Measurements from ENCODE around the gene DPP4. TPM values are rescaled to one million over a fixed set of nuclear protein-coding genes. Genes with fewer than 3 reads are reported as not detected.
"Not testable (repeated sequence)": the region's sequence is repeated elsewhere in the genome, so short reads cannot be mapped to it uniquely, and the experiment has no call there.

The DPP4 gene
- polyA plus RNA-seq, 3 donors from 2014 or later: 2.5 to 6.0 (median 4.3) TPM

DNA sequence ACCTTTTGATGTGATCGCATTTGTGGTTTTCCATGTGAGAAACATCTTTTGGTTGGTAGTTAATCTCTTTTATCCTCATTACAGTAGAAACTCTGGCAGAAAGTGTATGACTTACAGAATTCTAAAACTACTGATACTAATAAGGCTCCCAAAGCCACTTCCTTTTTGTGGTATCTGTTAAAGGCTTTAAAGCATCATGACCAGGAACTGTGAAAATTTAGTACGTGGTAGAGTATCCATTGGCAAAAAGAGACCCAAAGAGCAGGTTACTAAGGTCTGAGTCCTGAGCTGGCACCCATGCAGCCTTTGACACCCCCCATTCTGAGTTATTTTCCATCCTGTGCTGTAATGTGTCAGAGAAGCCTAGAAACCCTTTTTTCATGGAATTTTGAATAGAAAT lies 94.5 kb downstream of the DPP4 start:
- no peak overlapping the region for H3K27ac Mint-ChIP-seq
- H3K4me1 Mint-ChIP-seq: peaks cover 4 to 9% of the 10 kb centered on the region in 2 donors
- H3K4me3 Mint-ChIP-seq: peak overlapping the region in 1 of 5 donors; percentile 9
- peaks cover 0 to 2% (median 0%) of the 10 kb centered on the region in 6 donors for H3K9me3 Mint-ChIP-seq
- DNase-seq: no peak
- peaks cover 0 to 2% (median 1%) of the 10 kb centered on the region in 3 donors for H3K27me3 Mint-ChIP-seq (ENCODE audit: low read depth in 3 of 3)
- peaks cover 0 to 5% (median 3%) of the 10 kb centered on the region in 3 donors for H3K36me3 Mint-ChIP-seq

DNA sequence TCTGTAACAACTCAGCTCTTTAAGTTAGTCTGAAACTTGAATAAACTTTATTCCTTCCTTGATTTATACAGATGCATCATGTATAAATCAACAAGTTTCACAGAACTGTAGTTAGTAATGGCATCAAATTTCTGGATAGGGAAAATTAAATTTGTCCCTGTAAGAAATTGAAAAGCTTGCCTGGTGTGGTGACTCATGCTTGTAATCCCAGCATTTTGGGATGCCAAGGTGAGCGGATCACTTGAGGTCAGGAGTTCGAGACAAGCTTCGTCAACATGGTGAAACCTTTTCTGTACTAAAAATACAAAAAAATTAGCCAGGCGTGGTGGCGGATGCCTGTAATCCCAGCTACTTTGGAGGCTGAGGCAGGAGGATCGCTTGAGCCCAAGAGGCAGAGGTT lies 96.1 kb downstream of the DPP4 start:
- H3K36me3 Mint-ChIP-seq; H3K4me1 Mint-ChIP-seq; DNase-seq; H3K27me3 Mint-ChIP-seq (ENCODE audit: low read depth in 3 of 3); H3K9me3 Mint-ChIP-seq; H3K4me3 Mint-ChIP-seq; H3K27ac Mint-ChIP-seq: not testable (repeated sequence)

GRCh38 chr2:161976917-161977316 lies 97.1 kb downstream of the DPP4 start:
- Mint-ChIP-seq H3K4me3 (no peak overlapping the region), H3K9me3 (peaks cover 0 to 2% (median 0%) of the 10 kb centered on the region in 6 donors), H3K27ac (no peak overlapping the region), H3K4me1 (peaks cover 4 to 9% of the 10 kb centered on the region in 2 donors), H3K27me3 (ENCODE audit: low read depth in 3 of 3) (peaks cover 0 to 2% (median 0%) of the 10 kb centered on the region in 3 donors), H3K36me3 (peaks cover 0 to 5% (median 3%) of the 10 kb centered on the region in 3 donors)
- no peak for DNase-seq

DNA sequence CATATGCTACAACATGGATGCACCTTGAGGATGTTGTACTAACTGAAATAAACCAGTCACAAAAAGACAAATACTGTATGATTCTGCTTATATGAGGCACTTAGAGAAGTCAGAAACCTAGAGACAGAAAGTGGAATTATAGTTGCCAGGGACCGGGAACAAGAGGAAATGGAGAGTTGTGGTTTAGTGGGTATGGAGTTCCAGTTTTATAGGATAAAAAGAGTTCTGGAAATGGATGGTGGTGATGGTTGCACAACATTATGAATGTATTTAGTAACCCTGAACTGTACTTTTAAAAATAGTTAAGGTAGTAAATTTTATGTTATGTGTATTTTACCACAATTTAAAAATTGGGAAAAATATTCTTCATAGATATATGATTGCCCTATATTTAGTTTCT lies 97.7 kb downstream of the DPP4 start:
- Mint-ChIP-seq H3K36me3 (peaks cover 0 to 4% (median 3%) of the 10 kb centered on the region in 3 donors), H3K4me1 (peaks cover 4 to 9% of the 10 kb centered on the region in 2 donors), H3K4me3 (no peak overlapping the region), H3K9me3 (peaks cover 0 to 2% (median 0%) of the 10 kb centered on the region in 6 donors), H3K27ac (no peak overlapping the region), H3K27me3 (ENCODE audit: low read depth in 3 of 3) (peaks cover 0 to 2% (median 0%) of the 10 kb centered on the region in 3 donors)
- no peak for DNase-seq

GRCh38 chr2:161975813-161976160 lies 98.2 kb downstream of the DPP4 start:
- DNase-seq: no peak
- Mint-ChIP-seq H3K27ac (no peak overlapping the region), H3K27me3 (ENCODE audit: low read depth in 3 of 3) (peaks cover 0 to 2% (median 0%) of the 10 kb centered on the region in 3 donors), H3K4me3 (no peak overlapping the region), H3K9me3 (peaks cover 0 to 2% (median 0%) of the 10 kb centered on the region in 6 donors), H3K36me3 (peaks cover 0 to 3% (median 3%) of the 10 kb centered on the region in 3 donors), H3K4me1 (peaks cover 4 to 9% of the 10 kb centered on the region in 2 donors)

DNA sequence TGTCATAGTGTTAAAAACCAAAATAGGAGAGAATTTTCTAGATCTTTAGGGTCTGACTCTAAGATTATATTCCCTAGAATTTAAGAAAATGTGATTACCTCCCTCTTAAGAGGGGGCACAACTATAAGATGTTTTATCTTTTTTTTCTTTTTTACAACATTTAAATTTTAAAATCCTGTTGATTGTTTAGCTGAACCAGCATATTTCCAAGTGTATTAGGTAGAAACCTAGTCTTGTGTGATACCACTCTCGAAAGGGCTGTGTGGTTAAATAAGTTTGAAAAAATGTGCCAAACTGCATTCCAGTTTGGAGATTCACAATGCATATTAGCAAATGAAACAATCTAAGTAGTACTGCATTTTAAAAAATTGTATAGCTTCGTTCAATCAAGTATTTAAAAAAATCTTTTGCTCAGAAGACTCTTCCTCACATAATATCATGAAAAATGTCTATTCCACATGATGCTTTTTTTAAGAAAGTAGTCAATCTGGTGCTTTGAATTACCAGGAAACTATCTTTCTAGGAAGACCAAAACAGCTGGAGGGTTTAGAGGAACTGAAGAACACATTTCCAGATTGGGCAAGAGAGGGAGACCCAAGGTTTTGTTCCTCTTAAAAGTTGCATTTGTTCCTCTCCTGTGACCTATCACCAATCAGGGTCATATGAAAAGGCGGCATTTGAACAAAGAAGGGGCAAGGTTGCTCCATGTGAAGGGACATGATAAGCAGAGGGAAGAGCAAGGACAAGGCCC lies 98.8 kb downstream of the DPP4 start:
- Mint-ChIP-seq H3K27ac (no peak overlapping the region), H3K4me3 (no peak overlapping the region), H3K9me3 (peaks cover 0 to 2% (median 0%) of the 10 kb centered on the region in 6 donors), H3K4me1 (peaks cover 4 to 9% of the 10 kb centered on the region in 2 donors), H3K27me3 (ENCODE audit: low read depth in 3 of 3) (peaks cover 0 to 2% (median 0%) of the 10 kb centered on the region in 3 donors), H3K36me3 (peaks cover 0 to 3% (median 3%) of the 10 kb centered on the region in 3 donors)
- no peak for DNase-seq

DNA sequence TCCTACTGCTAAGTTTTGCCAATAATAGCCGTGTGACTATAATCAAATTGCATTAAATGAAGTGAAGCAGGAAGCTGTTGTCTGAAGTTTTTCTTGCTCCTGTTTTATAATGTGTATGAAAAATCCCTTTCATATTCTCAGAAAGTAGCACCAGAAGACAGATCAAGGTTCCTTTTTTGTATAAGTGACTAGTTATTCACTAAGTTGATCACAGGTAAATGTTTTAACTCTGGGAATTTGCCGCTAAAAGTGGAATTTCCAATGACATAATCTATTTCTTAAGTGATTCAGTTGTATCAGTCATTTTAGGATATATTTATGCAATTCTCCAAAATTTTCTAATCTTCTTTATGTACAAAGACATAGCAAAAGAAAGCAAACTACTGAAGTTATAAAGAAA lies 99.6 kb downstream of the DPP4 start:
- Mint-ChIP-seq H3K4me3 (no peak overlapping the region), H3K9me3 (no peaks in the 10 kb centered on the region), H3K27ac (no peak overlapping the region), H3K36me3 (peaks cover 0 to 3% (median 3%) of the 10 kb centered on the region in 3 donors), H3K4me1 (peaks cover 3 to 4% of the 10 kb centered on the region in 2 donors), H3K27me3 (ENCODE audit: low read depth in 3 of 3) (peaks cover 0 to 2% (median 0%) of the 10 kb centered on the region in 3 donors)
- DNase-seq: no peak

DNA sequence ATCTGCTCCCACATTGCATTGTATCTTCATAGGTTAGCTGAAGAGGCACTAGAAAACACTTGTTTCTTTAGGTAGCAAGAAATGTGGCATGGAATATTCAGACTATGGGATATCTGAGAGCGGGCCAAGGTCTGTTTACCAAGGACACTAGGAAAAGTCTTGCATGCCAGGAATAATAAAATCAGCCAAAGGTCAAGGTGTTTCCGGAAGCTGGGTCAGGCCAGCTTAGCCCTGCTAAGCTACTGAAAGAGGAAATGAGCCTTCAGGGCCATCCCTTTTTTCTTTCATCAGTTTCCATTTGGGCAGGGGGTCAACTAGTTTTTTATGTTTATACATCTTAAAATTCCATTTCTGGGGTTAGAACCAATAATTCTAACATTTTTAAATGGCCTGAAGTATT lies 101.1 kb downstream of the DPP4 start:
- H3K4me3 Mint-ChIP-seq: no peak overlapping the region
- no peak for DNase-seq
- H3K27ac Mint-ChIP-seq: no peak overlapping the region
- peaks cover 0 to 3% (median 3%) of the 10 kb centered on the region in 3 donors for H3K36me3 Mint-ChIP-seq
- H3K9me3 Mint-ChIP-seq: no peaks in the 10 kb centered on the region
- H3K27me3 Mint-ChIP-seq (ENCODE audit: low read depth in 3 of 3): peaks cover 0 to 2% (median under 1%) of the 10 kb centered on the region in 3 donors
- no peaks in the 10 kb centered on the region for H3K4me1 Mint-ChIP-seq

DNA sequence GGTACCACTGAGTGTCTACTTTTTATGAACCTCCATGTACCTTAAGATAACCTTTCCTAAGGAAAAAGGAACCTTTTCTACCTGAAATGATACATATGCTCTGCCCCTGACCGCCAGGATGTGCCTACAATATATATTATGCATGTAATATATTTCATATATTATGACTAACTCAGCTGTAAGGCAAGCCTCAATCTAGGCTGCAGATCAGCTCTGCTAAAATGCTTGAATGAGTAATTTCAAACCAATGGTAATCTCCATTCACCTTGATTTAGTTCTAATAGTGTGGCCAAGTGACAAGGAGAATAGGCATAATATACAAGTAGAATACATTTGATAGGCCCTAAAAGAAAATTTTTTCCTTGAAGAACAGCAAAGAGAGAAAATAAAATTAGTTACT lies 101.8 kb downstream of the DPP4 start:
- Mint-ChIP-seq H3K36me3 (peaks cover 0 to 3% (median 3%) of the 10 kb centered on the region in 3 donors), H3K27me3 (ENCODE audit: low read depth in 3 of 3) (peaks cover 0 to 2% (median 2%) of the 10 kb centered on the region in 3 donors), H3K9me3 (no peaks in the 10 kb centered on the region), H3K27ac (no peak overlapping the region), H3K4me1 (no peaks in the 10 kb centered on the region), H3K4me3 (no peak overlapping the region)
- DNase-seq: no peak

DNA sequence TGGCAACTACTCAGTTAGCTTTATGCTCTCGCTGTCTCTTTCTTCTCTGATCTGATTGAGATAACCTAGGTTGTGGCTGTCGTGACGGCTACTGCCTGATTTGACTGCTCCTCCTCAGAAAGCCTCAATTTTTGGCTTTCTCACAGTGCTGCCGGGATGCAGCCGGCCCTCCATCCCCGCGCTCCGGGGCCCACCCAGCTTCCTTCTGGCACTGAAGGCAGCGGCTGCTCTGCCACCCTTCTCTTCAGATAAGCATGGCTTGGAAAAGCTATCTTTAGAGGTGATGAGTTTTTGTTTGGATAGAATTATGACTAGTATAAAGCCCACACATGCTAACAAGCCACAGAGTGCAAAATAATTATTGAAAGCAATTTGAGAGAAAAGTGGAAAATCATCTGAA lies 102.5 kb downstream of the DPP4 start:
- H3K27me3 Mint-ChIP-seq (ENCODE audit: low read depth in 3 of 3): peaks cover 0 to 2% (median 2%) of the 10 kb centered on the region in 3 donors
- no peak overlapping the region for H3K27ac Mint-ChIP-seq
- peaks cover 0 to 3% (median 3%) of the 10 kb centered on the region in 3 donors for H3K36me3 Mint-ChIP-seq
- H3K4me1 Mint-ChIP-seq: no peaks in the 10 kb centered on the region
- DNase-seq: no peak
- H3K4me3 Mint-ChIP-seq: no peak overlapping the region
- H3K9me3 Mint-ChIP-seq: no peaks in the 10 kb centered on the region

- peaks cover 0 to 2% (median 0%) of the 10 kb centered on the region in 3 donors for H3K27me3 Mint-ChIP-seq (ENCODE audit: low read depth in 3 of 3)
- no peaks in the 10 kb centered on the region for H3K4me1 Mint-ChIP-seq
- H3K36me3 Mint-ChIP-seq: peaks cover 0 to 3% (median 0%) of the 10 kb centered on the region in 3 donors
- no peak for DNase-seq
- no peak overlapping the region for H3K4me3 Mint-ChIP-seq
- no peaks in the 10 kb centered on the region for H3K9me3 Mint-ChIP-seq
- H3K27ac Mint-ChIP-seq: no peak overlapping the region
These were observed 104.9 kb downstream of the DPP4 start for GRCh38 chr2:161969159-161969558.

DNA sequence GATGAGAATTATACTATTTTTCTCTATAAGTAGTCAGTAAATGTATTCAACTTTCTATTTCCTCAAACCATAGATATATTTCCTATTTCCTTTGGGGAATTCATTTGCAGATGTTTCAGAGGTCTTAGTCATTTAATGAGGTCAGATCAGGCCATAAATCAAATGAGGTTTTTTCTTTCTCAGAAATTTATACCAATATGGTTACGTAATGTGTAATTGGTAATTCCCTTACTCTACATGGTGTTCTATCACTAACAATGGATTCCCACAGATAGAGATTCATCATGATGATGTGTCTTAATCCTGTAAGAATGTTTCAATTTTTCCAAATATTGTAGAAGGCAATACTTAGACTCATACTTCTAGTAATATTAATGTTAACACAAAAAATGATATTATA lies 108.0 kb downstream of the DPP4 start:
- Mint-ChIP-seq H3K4me1 (no peaks in the 10 kb centered on the region), H3K36me3 (no peaks in the 10 kb centered on the region), H3K27me3 (ENCODE audit: low read depth in 3 of 3) (peaks cover 0 to 2% (median 0%) of the 10 kb centered on the region in 3 donors), H3K4me3 (no peak overlapping the region), H3K27ac (no peak overlapping the region), H3K9me3 (peaks cover 0 to 2% (median 0%) of the 10 kb centered on the region in 6 donors)
- no peak for DNase-seq

DNA sequence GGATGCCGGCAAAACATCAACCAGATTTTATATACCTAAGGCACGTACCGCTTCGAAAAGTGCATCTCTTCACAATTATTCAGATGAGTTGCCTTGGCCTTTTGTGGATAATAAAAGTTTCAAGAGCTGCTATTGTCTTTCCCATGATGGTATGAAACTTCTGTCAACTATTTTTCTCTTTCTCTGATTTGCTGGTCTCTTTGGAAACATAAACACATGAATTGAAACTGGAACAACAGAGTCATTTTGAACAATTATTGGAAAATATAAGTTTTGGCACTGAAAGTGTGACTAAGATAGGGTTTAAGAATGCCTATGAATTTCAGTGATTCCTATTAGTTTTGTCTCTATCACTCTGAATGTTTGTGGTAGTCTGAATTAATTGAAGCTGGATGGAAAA lies 109.9 kb downstream of the DPP4 start:
- Mint-ChIP-seq H3K27ac (no peak overlapping the region), H3K27me3 (ENCODE audit: low read depth in 3 of 3) (peaks cover 0 to 2% (median 0%) of the 10 kb centered on the region in 3 donors), H3K36me3 (peaks cover 0 to 7% (median 0%) of the 10 kb centered on the region in 3 donors), H3K4me3 (no peak overlapping the region), H3K4me1 (no peaks in the 10 kb centered on the region), H3K9me3 (peaks cover 0 to 2% (median 0%) of the 10 kb centered on the region in 6 donors)
- DNase-seq: no peak

DNA sequence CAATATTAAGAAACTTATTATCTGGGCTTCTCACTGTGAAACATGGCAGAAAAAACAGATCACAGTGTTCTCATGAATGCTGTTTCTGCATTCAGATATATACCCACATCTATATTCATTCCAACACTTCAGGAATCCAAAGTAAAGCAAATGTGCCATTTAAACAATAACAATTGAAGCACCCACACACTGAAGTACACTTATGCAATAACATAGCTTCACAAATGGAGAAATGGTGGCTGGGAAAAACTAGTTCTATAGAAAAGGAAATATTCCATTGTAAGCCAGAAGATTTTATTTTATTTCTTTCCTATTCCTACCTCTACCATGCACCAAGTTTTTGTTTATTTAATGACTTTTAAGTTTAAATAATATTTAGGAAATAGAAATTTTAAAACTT lies 111.9 kb downstream of the DPP4 start:
- no peak overlapping the region for H3K27ac Mint-ChIP-seq
- DNase-seq: no peak
- H3K4me1 Mint-ChIP-seq: peaks cover 2 to 3% of the 10 kb centered on the region in 2 donors
- peaks cover 0 to 2% (median 0%) of the 10 kb centered on the region in 6 donors for H3K9me3 Mint-ChIP-seq
- no peak overlapping the region for H3K4me3 Mint-ChIP-seq
- no peaks in the 10 kb centered on the region for H3K27me3 Mint-ChIP-seq (ENCODE audit: low read depth in 3 of 3)
- peaks cover 0 to 7% (median 0%) of the 10 kb centered on the region in 3 donors for H3K36me3 Mint-ChIP-seq

Data from immature natural killer cell (primary cell).